Common myeloid progenitor, CD34-positive (primary cell): ENCODE data around the gene ENO1.

Source experiments
- CTCF ChIA-PET: fragments of 350-600 bp; sonication (Branson Sonifier 250); formaldehyde crosslinking; loops from one replicate; lab custom pipeline; 2021; ENCODE audit warnings: antibody characterized with exemption; lab: Charles Lee
- POLR2A ChIA-PET: fragments of 350-600 bp; sonication (Branson Sonifier 250); formaldehyde crosslinking; loops from one replicate; lab custom pipeline; 2021; ENCODE audit warnings: antibody characterized with exemption; lab: Charles Lee
- DNase-seq, 3 donors: peaks; one replicate each; pipeline versions ENCODE4 v3.0.0 to v3.0.0-alpha.2; 2013
- H3K27ac ChIP-seq, 2 experiments: 1 replicate in 1 of 2; 2 replicates in 1 of 2; pipeline ENCODE4 v1.7.0; 2013; ENCODE audit warnings: inconsistent platforms in 2 of 2, low read length in 2 of 2, mild to moderate bottlenecking in 2 of 2, low read depth in 1 of 2, moderate library complexity in 1 of 2; ENCODE audit not compliant: severe bottlenecking in 2 of 2, insufficient read depth in 1 of 2, poor library complexity in 1 of 2
- H3K27me3 ChIP-seq, 5 experiments: replicated peaks in 2 of 5; 1 replicate in 3 of 5; 2 replicates in 2 of 5; pipeline versions ENCODE4 v1.6.1 to v1.7.0; 2013; ENCODE audit warnings: low read length in 4 of 5, mild to moderate bottlenecking in 2 of 5, moderate library complexity in 2 of 5, inconsistent platforms in 1 of 5; ENCODE audit not compliant: insufficient read depth in 5 of 5, control insufficient read depth in 4 of 5
- H3K36me3 ChIP-seq, 4 experiments: 1 replicate in 2 of 4; 2 replicates in 2 of 4; pipeline versions ENCODE4 v1.6.1 to v1.7.0; 2013; ENCODE audit warnings: low read length in 3 of 4, control low read depth in 1 of 4, mild to moderate bottlenecking in 1 of 4; ENCODE audit not compliant: control insufficient read depth in 4 of 4, insufficient read depth in 4 of 4
- H3K4me1 ChIP-seq, 4 experiments: 1 replicate in 3 of 4; 2 replicates in 1 of 4; pipeline versions ENCODE4 v1.6.1 to v1.7.1; 2013; ENCODE audit warnings: low read length in 3 of 4, mild to moderate bottlenecking in 3 of 4, control low read depth in 1 of 4, inconsistent platforms in 1 of 4, moderate library complexity in 1 of 4; ENCODE audit not compliant: control insufficient read depth in 4 of 4, insufficient read depth in 4 of 4; ENCODE audit errors: control extremely low read depth in 1 of 4
- H3K4me3 ChIP-seq, 7 experiments: 1 replicate in 4 of 7; 2 replicates in 3 of 7; pipeline versions ENCODE4 v1.5.1 to v1.7.0; 2013; ENCODE audit warnings: mild to moderate bottlenecking in 7 of 7, low read length in 6 of 7, moderate library complexity in 6 of 7, inconsistent platforms in 2 of 7, low read depth in 2 of 7, control low read depth in 1 of 7; ENCODE audit not compliant: insufficient read depth in 4 of 7, control insufficient read depth in 1 of 7; ENCODE audit errors: extremely low read depth in 1 of 7
- H3K9me3 ChIP-seq, 5 experiments: 1 replicate in 4 of 5; 2 replicates in 1 of 5; pipeline versions ENCODE4 v1.6.1 to v1.7.1; 2013; ENCODE audit warnings: low read length in 4 of 5, mild to moderate bottlenecking in 2 of 5, inconsistent platforms in 1 of 5, low read depth in 1 of 5, moderate library complexity in 1 of 5; ENCODE audit not compliant: control insufficient read depth in 4 of 5, insufficient read depth in 2 of 5; ENCODE audit errors: control extremely low read depth in 1 of 5
- WGBS: methylation state at CpG from one replicate; pipeline ENCODE4 v1.1.5; 2013; ENCODE audit not compliant: insufficient coverage; 5-methylcytosine and 5-hydroxymethylcytosine counted together

Gene ENO1

DNA sequence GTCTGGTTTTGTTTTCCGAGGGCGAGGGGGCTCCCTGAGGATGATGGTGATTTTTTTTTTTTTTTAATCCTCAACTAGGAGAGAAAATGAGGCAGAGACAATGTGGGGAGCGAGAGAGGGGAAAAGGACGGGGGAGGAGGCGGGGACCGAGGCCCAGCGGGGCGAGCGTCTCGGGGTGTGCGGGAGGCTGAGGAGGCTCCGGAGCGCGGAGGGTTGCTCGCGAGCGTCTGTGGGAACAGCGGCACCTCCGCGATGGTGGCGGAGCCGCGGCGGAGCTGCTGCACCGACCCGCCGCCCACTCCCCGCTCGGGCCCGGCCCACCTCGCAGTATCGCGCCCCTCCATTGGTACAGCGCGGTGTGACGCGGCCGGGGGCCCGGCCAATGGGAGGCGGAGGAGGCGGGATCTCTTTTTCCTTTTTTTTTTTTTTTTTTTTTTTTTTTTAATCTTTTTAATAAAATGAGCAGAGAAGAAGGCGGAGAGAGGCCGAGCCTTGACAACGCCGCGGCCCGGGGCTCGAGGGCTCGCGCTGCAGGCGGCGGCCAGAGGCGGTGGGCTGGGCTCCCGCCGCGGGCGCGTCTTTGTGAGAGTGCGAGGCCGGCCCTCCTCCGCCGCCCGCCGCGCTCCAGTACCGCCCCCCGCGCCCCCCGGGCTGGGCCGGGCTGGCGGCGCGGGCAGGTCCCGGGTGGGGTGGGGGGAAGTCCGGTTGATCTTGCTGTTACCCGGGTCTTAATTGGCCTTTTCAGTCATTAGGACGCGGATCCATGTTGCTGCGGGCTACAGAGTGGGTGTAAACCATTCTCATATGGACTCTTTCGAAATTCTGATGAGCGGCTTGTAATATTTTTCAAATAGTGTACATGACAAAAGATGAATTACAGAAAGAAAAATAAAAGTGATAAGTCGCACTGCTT is 60.8 kb downstream of the ENO1 start, which contains the start of gene RERE:
TSS of gene RERE (minus strand) at position 229 of the 913 bp plus-strand sequence.
- DNase-seq = peak; percentile 95 to 97 (median 97)
- no peaks in the 10 kb centered on the region for H3K27me3 ChIP-seq
- peak within 1 kb of the TSS; percentile 92 to 95 for H3K27ac ChIP-seq
- peaks cover 39 to 74% (median 44%) of the 10 kb centered on the region in 4 experiments for H3K4me1 ChIP-seq
- WGBS = under 1% methylated on average over 38 of the region's 82 CpGs
- ChIA-PET CTCF (interaction anchor here (3.7 kb wide), 1 partner anchor 31 kb away, joined by 40 read pairs; no protein-coding TSS in a partner anchor), POLR2A (interaction anchor here (0.5 to 1.5 kb wide), 6 partner anchors 11 to 288 kb away, joined by 3 to 5 read pairs (median 4); no protein-coding TSS in a partner anchor)
- H3K9me3 ChIP-seq = no peaks in the 10 kb centered on the region
- peak within 1 kb of the TSS; percentile 85 to 95 (median 91) for H3K4me3 ChIP-seq
- H3K36me3 ChIP-seq = no peaks in the 10 kb centered on the region

DNA sequence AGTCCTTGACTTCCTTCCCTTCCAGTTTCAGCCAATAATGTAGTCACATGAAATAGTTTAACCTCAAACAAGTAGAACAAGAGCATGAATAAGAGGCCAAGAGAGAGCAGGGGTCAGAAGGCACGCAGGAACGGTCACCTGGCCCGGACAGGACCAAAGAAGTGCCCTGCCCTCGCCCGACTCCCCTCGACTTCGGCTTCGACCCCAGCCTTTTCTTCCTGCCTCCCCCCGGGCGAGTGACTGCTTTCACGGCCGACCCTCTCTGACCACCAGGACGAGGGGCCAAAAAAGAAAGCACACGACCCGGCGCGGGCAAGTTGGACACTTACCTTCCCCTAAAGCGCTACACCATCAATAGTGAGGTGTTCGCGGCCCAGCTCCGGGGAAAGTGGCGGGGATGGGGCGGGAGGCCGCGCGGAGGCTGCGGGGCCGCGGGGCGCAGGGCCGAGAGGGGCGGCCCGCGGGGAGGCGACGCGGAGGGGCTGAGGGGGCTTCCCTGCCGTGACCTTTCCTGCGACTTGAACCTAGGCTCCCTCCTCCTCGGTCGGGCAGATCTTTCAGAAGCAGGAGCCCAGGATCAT is 61.6 kb downstream of the ENO1 start:
- WGBS = under 1% methylated on average over 38 of the region's 41 CpGs
- peaks cover 33 to 67% (median 40%) of the 10 kb centered on the region in 4 experiments for H3K4me1 ChIP-seq
- H3K27me3 ChIP-seq = no peaks in the 10 kb centered on the region
- no peaks in the 10 kb centered on the region for H3K36me3 ChIP-seq
- POLR2A ChIA-PET = interaction anchor here (0.7 to 2.1 kb wide), 5 partner anchors 11 to 281 kb away, joined by 4 to 6 read pairs (median 5); no protein-coding TSS in a partner anchor
- no peak for DNase-seq
- peak overlapping the region; percentile 92 to 95 for H3K27ac ChIP-seq
- peak overlapping the region; percentile 85 to 95 (median 91) for H3K4me3 ChIP-seq
- no peaks in the 10 kb centered on the region for H3K9me3 ChIP-seq
- CTCF ChIA-PET = interaction anchor here (0.7 to 3.7 kb wide), 2 partner anchors 9 to 32 kb away, joined by 3 to 40 read pairs; no protein-coding TSS in a partner anchor

DNA sequence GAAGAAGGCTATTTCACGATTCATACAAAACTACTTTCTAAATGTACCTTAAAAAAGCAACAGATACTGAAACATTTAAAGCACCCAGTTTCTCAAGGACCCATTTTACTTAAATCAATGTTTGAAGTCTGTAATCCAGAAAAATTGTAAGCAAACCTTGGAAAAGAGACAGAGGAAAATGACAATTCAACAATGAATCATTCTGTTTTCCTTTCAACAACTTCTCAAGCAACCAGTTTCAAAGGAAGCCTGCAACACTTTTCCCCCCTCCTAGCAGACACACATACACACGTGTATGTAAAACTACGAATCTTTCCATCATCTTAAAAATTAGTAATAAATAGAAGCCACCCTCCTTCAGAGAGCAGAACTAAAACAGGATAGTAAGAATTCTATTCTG is 62.2 kb downstream of the ENO1 start:
- peak overlapping the region; percentile 92 to 95 for H3K27ac ChIP-seq
- POLR2A ChIA-PET = interaction anchor here (2.1 kb wide), 1 partner anchor 43 kb away, joined by 6 read pairs; no protein-coding TSS in a partner anchor
- WGBS = 0% methylated on average over 1 of the region's 3 CpGs

DNA sequence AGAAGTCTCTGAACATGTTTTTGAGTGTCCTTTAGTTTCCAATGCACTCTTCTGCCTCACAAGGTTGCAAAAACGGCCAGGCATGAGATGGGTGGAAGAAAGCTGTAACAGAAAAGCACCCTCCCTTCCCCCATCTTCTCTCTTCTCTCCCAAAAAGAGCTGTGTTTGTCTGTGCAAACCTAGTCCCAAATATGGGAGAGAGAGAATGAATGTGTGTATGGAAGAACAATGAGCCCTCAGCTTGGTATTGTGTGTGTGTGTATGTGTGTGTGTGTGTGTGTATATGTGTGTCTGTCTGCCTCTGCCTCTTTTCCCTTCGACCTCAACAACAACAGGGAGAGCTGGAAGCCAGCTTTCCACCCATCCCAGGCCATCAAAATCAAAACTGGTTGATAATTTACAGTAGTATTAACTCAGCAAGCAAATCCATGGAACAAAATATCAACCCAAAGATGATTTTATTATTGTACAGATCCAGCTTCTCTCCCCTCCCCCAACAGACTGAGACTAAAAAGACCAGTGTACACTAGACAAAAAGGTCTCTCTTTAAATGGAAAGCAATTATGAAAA is 62.8 kb downstream of the ENO1 start:
- ChIA-PET CTCF (interaction anchor here (0.7 to 3.7 kb wide), 13 partner anchors 9 to 86 kb away, joined by 3 to 40 read pairs (median 4); no protein-coding TSS in a partner anchor), POLR2A (interaction anchor here (0.6 to 2.1 kb wide), 5 partner anchors 33 to 839 kb away, joined by 3 to 8 read pairs (median 4); no protein-coding TSS in a partner anchor)
- DNase-seq = peak in 1 of 3 donors; percentile 33
- Histone ChIP-seq H3K36me3 (no peaks in the 10 kb centered on the region), H3K4me1 (peaks cover 33 to 63% (median 35%) of the 10 kb centered on the region in 4 experiments), H3K27me3 (no peaks in the 10 kb centered on the region), H3K9me3 (no peaks in the 10 kb centered on the region), H3K4me3 (peak overlapping the region; percentile 21 to 95 (median 89)), H3K27ac (peak overlapping the region; percentile 92 to 95)
- WGBS = no CpG with 5 or more reads among the region's 2 CpGs

More for the DNA sequence above, 62.2 kb downstream of the ENO1 start:
- CTCF ChIA-PET = interaction anchor here (0.7 to 3.7 kb wide), 11 partner anchors 10 to 69 kb away, joined by 3 to 40 read pairs (median 4); no protein-coding TSS in a partner anchor
- H3K4me3 ChIP-seq = peak overlapping the region in 6 of 7 experiments; percentile 85 to 95 (median 90)
- H3K27me3 ChIP-seq = no peaks in the 10 kb centered on the region
- H3K9me3 ChIP-seq = no peaks in the 10 kb centered on the region
- peaks cover 32 to 65% (median 35%) of the 10 kb centered on the region in 4 experiments for H3K4me1 ChIP-seq
- peak in 1 of 3 donors; percentile 21 for DNase-seq
- no peaks in the 10 kb centered on the region for H3K36me3 ChIP-seq

DNA sequence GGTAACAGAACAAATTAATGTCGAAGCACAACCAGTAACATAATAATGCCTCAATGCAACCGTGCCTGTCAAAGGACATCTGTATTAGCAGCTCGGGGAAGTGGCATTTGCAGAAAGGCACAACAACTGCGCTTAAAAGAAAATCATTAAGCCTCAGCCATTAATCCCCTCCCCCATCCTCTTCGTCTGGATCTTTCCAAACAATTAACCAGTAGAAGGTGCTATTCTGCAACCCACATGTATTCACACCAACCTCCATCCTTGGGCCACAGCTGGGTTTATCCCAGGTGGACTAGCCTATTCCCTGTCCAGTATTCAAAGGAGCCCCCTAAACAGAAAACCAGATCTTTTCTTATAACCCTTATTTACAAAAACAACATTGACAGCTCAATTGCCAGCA is 63.6 kb downstream of the ENO1 start:
- H3K36me3 ChIP-seq = no peaks in the 10 kb centered on the region
- ChIA-PET POLR2A (interaction anchor here (0.9 to 2.1 kb wide), 3 partner anchors 34 to 44 kb away, joined by 3 to 8 read pairs (median 6); no protein-coding TSS in a partner anchor), CTCF (interaction anchor here (1.1 to 3.7 kb wide), 8 partner anchors 8 to 85 kb away, joined by 3 to 40 read pairs (median 6); no protein-coding TSS in a partner anchor)
- peak overlapping the region in 1 of 2 experiments; percentile 95 for H3K27ac ChIP-seq
- peak overlapping the region in 6 of 7 experiments; percentile 2 to 95 (median 88) for H3K4me3 ChIP-seq
- H3K27me3 ChIP-seq = no peaks in the 10 kb centered on the region
- H3K9me3 ChIP-seq = no peaks in the 10 kb centered on the region
- peak in 2 of 3 donors; percentile 45 to 50 for DNase-seq
- peaks cover 33 to 60% (median 35%) of the 10 kb centered on the region in 4 experiments for H3K4me1 ChIP-seq
- WGBS = 26% methylated on average over 3 of the region's 5 CpGs

DNA sequence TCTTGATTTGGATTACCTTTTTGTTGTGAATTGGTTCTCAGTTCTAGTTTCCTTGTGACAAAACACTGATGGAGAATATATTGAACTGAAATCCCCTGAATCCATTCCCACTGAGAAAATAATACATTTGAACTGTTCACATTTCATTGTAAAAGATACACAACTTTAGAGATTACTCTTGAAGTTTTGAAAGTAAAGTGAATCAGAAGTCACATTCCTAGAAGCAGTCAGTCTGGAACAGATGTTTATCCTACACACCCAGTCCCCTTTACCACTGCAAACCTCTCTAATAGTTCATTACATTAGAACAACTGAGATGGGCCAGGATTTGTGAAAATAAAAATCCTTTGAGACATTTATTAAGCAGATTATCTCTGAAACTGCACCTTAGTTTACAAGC is 64.5 kb downstream of the ENO1 start:
- no peak for DNase-seq
- Histone ChIP-seq H3K4me1 (peaks cover 33 to 56% (median 34%) of the 10 kb centered on the region in 4 experiments), H3K27ac (peak overlapping the region in 1 of 2 experiments; percentile 95), H3K36me3 (no peaks in the 10 kb centered on the region), H3K9me3 (no peaks in the 10 kb centered on the region), H3K4me3 (peak overlapping the region in 1 of 7 experiments; percentile 95), H3K27me3 (no peaks in the 10 kb centered on the region)
- CTCF ChIA-PET = interaction anchor here (1.0 to 1.6 kb wide), 3 partner anchors 29 to 45 kb away, joined by 3 to 4 read pairs (median 4); no protein-coding TSS in a partner anchor
- POLR2A ChIA-PET = no interaction called here
